Stimulated activated CD4-positive, alpha-beta T cell treated with anti-CD3 and anti-CD28 coated beads, Interleukin-15, amount 100 ng/mL, for 48 hours (primary cell): Measurements from ENCODE around the gene MAP3K10.

Source experiments
- DNase-seq, 2 donors: peaks; one replicate each; pipeline ENCODE4 v3.0.0-alpha.2; 2020; ENCODE audit warnings: low read depth in 2 of 2

MAP3K10 gene

GRCh38 chr19:40233811-40234389 lies 42.7 kb downstream of the MAP3K10 start:
- no peak for DNase-seq

GRCh38 chr19:40234429-40235237 lies 43.4 kb downstream of the MAP3K10 start:
- no peak for DNase-seq

- no peak for DNase-seq
Observed at GRCh38 chr19:40235238-40236025, 44.2 kb downstream of the MAP3K10 start.

- no peak for DNase-seq
Observed at GRCh38 chr19:40236026-40236355, 44.8 kb downstream of the MAP3K10 start.

GRCh38 chr19:40236366-40236765 lies 45.1 kb downstream of the MAP3K10 start:
- DNase-seq: no peak

GRCh38 chr19:40237791-40238190 lies 46.6 kb downstream of the MAP3K10 start:
- no peak for DNase-seq

GRCh38 chr19:40238775-40239174 lies 47.5 kb downstream of the MAP3K10 start:
- DNase-seq: no peak

GRCh38 chr19:40239415-40240226 lies 48.4 kb downstream of the MAP3K10 start:
- no peak for DNase-seq

- DNase-seq: no peak
Observed at GRCh38 chr19:40240332-40240731, 49.1 kb downstream of the MAP3K10 start.

- no peak for DNase-seq
Observed at GRCh38 chr19:40241125-40241808, 50.0 kb downstream of the MAP3K10 start.

GRCh38 chr19:40241809-40242384 lies 50.7 kb downstream of the MAP3K10 start:
- DNase-seq: no peak

GRCh38 chr19:40242480-40242879 lies 51.3 kb downstream of the MAP3K10 start:
- no peak for DNase-seq

- DNase-seq: no peak
Observed at GRCh38 chr19:40243181-40243580, 52.0 kb downstream of the MAP3K10 start.

- no peak for DNase-seq
Observed at GRCh38 chr19:40244579-40245317, 53.5 kb downstream of the MAP3K10 start.

GRCh38 chr19:40245506-40246128 lies 54.4 kb downstream of the MAP3K10 start:
- DNase-seq: no peak

- no peak for DNase-seq
Observed at GRCh38 chr19:40246292-40247073, 55.3 kb downstream of the MAP3K10 start.

- no peak for DNase-seq
Observed at GRCh38 chr19:40247178-40247577, 56.0 kb downstream of the MAP3K10 start.

- DNase-seq: no peak
Observed at GRCh38 chr19:40247735-40248262, 56.6 kb downstream of the MAP3K10 start.

- no peak for DNase-seq
Observed at GRCh38 chr19:40249201-40249600, 58.0 kb downstream of the MAP3K10 start.
